ENCODE data around the gene NCOA7.
A peak's percentile ranks its signal among the peaks of the same experiment; 100 is the strongest.

NCOA7 gene

DNA sequence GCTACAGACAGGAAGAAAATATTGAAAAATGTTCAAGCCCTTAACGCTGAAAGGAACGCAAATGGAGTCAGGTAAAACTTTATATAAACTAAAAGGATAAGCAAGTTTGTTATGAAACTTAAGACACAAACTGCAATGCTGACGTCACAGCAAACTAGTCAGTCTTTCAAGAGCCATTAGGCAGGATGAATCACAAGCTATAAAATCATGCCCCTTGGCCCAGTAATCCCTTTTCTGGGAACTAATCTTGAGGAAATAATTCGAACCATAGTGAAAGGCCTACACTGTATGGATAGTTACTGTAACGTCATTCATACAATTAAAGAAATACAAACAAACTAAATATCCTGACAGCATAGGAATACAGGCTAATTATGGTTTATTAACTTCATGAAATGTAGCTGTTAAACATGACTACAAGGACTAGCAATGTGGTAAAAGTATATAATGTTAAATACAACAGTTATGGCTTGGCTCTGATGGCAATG, 123.1 kb downstream of the NCOA7 start:
- Histone ChIP-seq H3K27ac (replicated peaks) (no peak overlapping the region), H3K27me3 (ENCODE audit: insufficient read depth, poor library complexity, severe bottlenecking) (no peaks in the 10 kb centered on the region), H3K4me3 (replicated peaks; ENCODE audit: insufficient read depth, low read length) (no peak overlapping the region)
- no peak for DNase-seq (ENCODE audit: low read depth in 1 of 2, low spot score in 1 of 2)
- TF ChIP-seq CTCF (IDR thresholded peaks at IDR 0.05; ENCODE audit: insufficient read depth, low read length) (no peak), POLR2AphosphoS5 (IDR thresholded peaks at IDR 0.05; ENCODE audit: low read depth) (no peak), GABPA (IDR thresholded peaks at IDR 0.05; ENCODE audit: low read depth) (no peak), REST (IDR thresholded peaks at IDR 0.05; ENCODE audit: insufficient replicate concordance, low read depth) (no peak), SPI1 (IDR thresholded peaks at IDR 0.05; ENCODE audit: borderline replicate concordance, low read depth) (no peak)

- no peaks in the 10 kb centered on the region for H3K27me3 ChIP-seq (ENCODE audit: insufficient read depth, poor library complexity, severe bottlenecking)
- peak overlapping the region; percentile 78 for H3K27ac ChIP-seq (replicated peaks)
- no peak for DNase-seq (ENCODE audit: low read depth in 1 of 2, low spot score in 1 of 2)
- no peak overlapping the region for H3K4me3 ChIP-seq (replicated peaks; ENCODE audit: insufficient read depth, low read length)
- TF ChIP-seq GABPA (IDR thresholded peaks at IDR 0.05; ENCODE audit: low read depth) (no peak), REST (IDR thresholded peaks at IDR 0.05; ENCODE audit: insufficient replicate concordance, low read depth) (no peak), CTCF (IDR thresholded peaks at IDR 0.05; ENCODE audit: insufficient read depth, low read length) (no peak), POLR2AphosphoS5 (IDR thresholded peaks at IDR 0.05; ENCODE audit: low read depth) (no peak), SPI1 (IDR thresholded peaks at IDR 0.05; ENCODE audit: borderline replicate concordance, low read depth) (no peak)
Measured at GRCh38 chr6:125918230-125918629, 127.5 kb downstream of the NCOA7 start.

GRCh38 chr6:125918681-125919566, 128.2 kb downstream of the NCOA7 start:
- Histone ChIP-seq H3K27me3 (ENCODE audit: insufficient read depth, poor library complexity, severe bottlenecking) (no peaks in the 10 kb centered on the region), H3K27ac (replicated peaks) (peak overlapping the region; percentile 78), H3K4me3 (replicated peaks; ENCODE audit: insufficient read depth, low read length) (peak overlapping the region; percentile 34)
- TF ChIP-seq SPI1 (IDR thresholded peaks at IDR 0.05; ENCODE audit: borderline replicate concordance, low read depth) (peak; percentile 39; the same call in 1 of the 2 replicates), POLR2AphosphoS5 (IDR thresholded peaks at IDR 0.05; ENCODE audit: low read depth) (peak; percentile 74), REST (IDR thresholded peaks at IDR 0.05; ENCODE audit: insufficient replicate concordance, low read depth) (peak; percentile 38), CTCF (IDR thresholded peaks at IDR 0.05; ENCODE audit: insufficient read depth, low read length) (no peak)
- DNase-seq (ENCODE audit: low read depth in 1 of 2, low spot score in 1 of 2), result peak; percentile 45 to 69

Measured in HL-60 (cell line).